Muscle of leg (tissue), 11 donors: ENCODE data around the gene CATSPERD. TPM values are rescaled to one million over a fixed set of nuclear protein-coding genes. Genes with fewer than 3 reads are reported as not detected.

Experiments
- DNase-seq: peaks from one replicate; pipeline ENCODE4 v3.0.0; 2013
- H3K27ac ChIP-seq: one replicate; pipeline ENCODE4 v1.5.1; 2013; ENCODE audit warnings: mild to moderate bottlenecking, low read length, control low read depth
- H3K27me3 ChIP-seq: one replicate; pipeline ENCODE4 v1.6.1; 2013; ENCODE audit warnings: low read length; ENCODE audit not compliant: control insufficient read depth, insufficient read depth
- H3K36me3 ChIP-seq: one replicate; pipeline ENCODE4 v1.6.1; 2013; ENCODE audit warnings: low read length; ENCODE audit not compliant: control insufficient read depth, insufficient read depth
- H3K4me1 ChIP-seq: one replicate; pipeline ENCODE4 v1.6.1; 2013; ENCODE audit warnings: low read length; ENCODE audit not compliant: control insufficient read depth, insufficient read depth
- H3K4me3 ChIP-seq: one replicate; pipeline ENCODE4 v1.5.1; 2013; ENCODE audit warnings: low read length, control low read depth
- H3K9me3 ChIP-seq: replicated peaks from 2 replicates; pipeline ENCODE4 v1.6.1; 2013; ENCODE audit warnings: low read depth, low read length; ENCODE audit not compliant: control insufficient read depth
- WGBS: methylation state at CpG from one replicate; pipeline ENCODE4 v1.1.5; 2013; ENCODE audit warnings: missing lambda C conversion rate; ENCODE audit not compliant: insufficient coverage; 5-methylcytosine and 5-hydroxymethylcytosine counted together
- polyA plus RNA-seq, 8 donors: library from polyadenylated mRNA; unstranded; fragments of 120-200 nt; gene quantifications; one replicate each; pipeline versions ENCODE4 v1.2.1 to v1.2.3, GENCODE V29; 2013; ENCODE audit warnings: inconsistent platforms in 1 of 8, low replicate concordance in 1 of 8; ENCODE audit not compliant: insufficient read length in 8 of 8, insufficient read depth in 1 of 8
- total RNA-seq: library from RNA; stranded (reverse); fragments of 120-200 nt; gene quantifications from one replicate; pipeline ENCODE4 v1.2.4, GENCODE V29; 2013

Gene CATSPERD
- total and polyA plus RNA-seq, 9 donors, result 0.16 TPM; not detected in 8

GRCh38 chr19:5808120-5808816 is 87.8 kb downstream of the CATSPERD start:
- H3K27ac ChIP-seq, result no peak overlapping the region
- DNase-seq, result no peak
- no peaks in the 10 kb centered on the region for H3K36me3 ChIP-seq
- WGBS, result 86% methylated on average over 19 of the region's 21 CpGs
- H3K4me3 ChIP-seq, result no peak overlapping the region
- no peaks in the 10 kb centered on the region for H3K9me3 ChIP-seq
- peaks cover 34% of the 10 kb centered on the region for H3K27me3 ChIP-seq
- H3K4me1 ChIP-seq, result peaks cover 21% of the 10 kb centered on the region

GRCh38 chr19:5809053-5809452 is 88.6 kb downstream of the CATSPERD start:
- DNase-seq, result no peak
- 89% methylated on average over 7 of the region's 9 CpGs for WGBS
- H3K36me3 ChIP-seq, result no peaks in the 10 kb centered on the region
- H3K27ac ChIP-seq, result no peak overlapping the region
- H3K4me1 ChIP-seq, result peaks cover 14% of the 10 kb centered on the region
- H3K27me3 ChIP-seq, result peaks cover 27% of the 10 kb centered on the region
- no peaks in the 10 kb centered on the region for H3K9me3 ChIP-seq
- no peak overlapping the region for H3K4me3 ChIP-seq

GRCh38 chr19:5809469-5809868 is 89.0 kb downstream of the CATSPERD start:
- H3K9me3 ChIP-seq, result no peaks in the 10 kb centered on the region
- H3K4me1 ChIP-seq, result peaks cover 10% of the 10 kb centered on the region
- H3K4me3 ChIP-seq, result no peak overlapping the region
- peaks cover 23% of the 10 kb centered on the region for H3K27me3 ChIP-seq
- DNase-seq, result no peak
- no peak overlapping the region for H3K27ac ChIP-seq
- H3K36me3 ChIP-seq, result no peaks in the 10 kb centered on the region
- 75% methylated on average over 5 of the region's 10 CpGs for WGBS

- peaks cover 11% of the 10 kb centered on the region for H3K27me3 ChIP-seq
- no peaks in the 10 kb centered on the region for H3K9me3 ChIP-seq
- H3K4me1 ChIP-seq, result peaks cover under 1% of the 10 kb centered on the region
- no peak overlapping the region for H3K4me3 ChIP-seq
- H3K27ac ChIP-seq, result no peak overlapping the region
- H3K36me3 ChIP-seq, result no peaks in the 10 kb centered on the region
- no peak for DNase-seq
- WGBS, result 83% methylated on average over 4 of the region's 4 CpGs
Measured at GRCh38 chr19:5811117-5811516, 90.7 kb downstream of the CATSPERD start.

- no peak for DNase-seq
- Histone ChIP-seq H3K4me1 (no peaks in the 10 kb centered on the region), H3K27ac (no peak overlapping the region), H3K4me3 (no peak overlapping the region), H3K9me3 (no peaks in the 10 kb centered on the region), H3K27me3 (no peaks in the 10 kb centered on the region), H3K36me3 (no peaks in the 10 kb centered on the region)
- 62% methylated on average over 5 of the region's 9 CpGs for WGBS
Measured at GRCh38 chr19:5814123-5814851, 93.8 kb downstream of the CATSPERD start.

- Histone ChIP-seq H3K4me1 (no peaks in the 10 kb centered on the region), H3K4me3 (no peak overlapping the region), H3K9me3 (no peaks in the 10 kb centered on the region), H3K27me3 (no peaks in the 10 kb centered on the region), H3K36me3 (no peaks in the 10 kb centered on the region), H3K27ac (no peak overlapping the region)
- DNase-seq, result no peak
- 64% methylated on average over 1 of the region's 11 CpGs for WGBS
Measured at GRCh38 chr19:5814852-5815246, 94.4 kb downstream of the CATSPERD start.

- 94% methylated on average over 2 of the region's 2 CpGs for WGBS
- Histone ChIP-seq H3K4me1 (peaks cover 2% of the 10 kb centered on the region), H3K27me3 (no peaks in the 10 kb centered on the region), H3K4me3 (no peak overlapping the region), H3K36me3 (no peaks in the 10 kb centered on the region), H3K9me3 (no peaks in the 10 kb centered on the region), H3K27ac (no peak overlapping the region)
- no peak for DNase-seq
Measured at GRCh38 chr19:5817218-5817617, 96.8 kb downstream of the CATSPERD start.

GRCh38 chr19:5818594-5818993 is 98.2 kb downstream of the CATSPERD start:
- Histone ChIP-seq H3K36me3 (no peaks in the 10 kb centered on the region), H3K4me3 (no peak overlapping the region), H3K27ac (no peak overlapping the region), H3K27me3 (peaks cover 4% of the 10 kb centered on the region), H3K9me3 (no peaks in the 10 kb centered on the region), H3K4me1 (peaks cover 5% of the 10 kb centered on the region)
- whole genome bisulfite sequencing, result 68% methylated on average over 7 of the region's 10 CpGs
- no peak for DNase-seq

GRCh38 chr19:5820785-5821184 is 100.3 kb downstream of the CATSPERD start:
- no peak for DNase-seq
- H3K27me3 ChIP-seq, result peaks cover 4% of the 10 kb centered on the region
- peaks cover 5% of the 10 kb centered on the region for H3K4me1 ChIP-seq
- H3K4me3 ChIP-seq, result no peak overlapping the region
- no peaks in the 10 kb centered on the region for H3K9me3 ChIP-seq
- 53% methylated on average over 6 of the region's 6 CpGs for WGBS
- H3K36me3 ChIP-seq, result no peaks in the 10 kb centered on the region
- no peak overlapping the region for H3K27ac ChIP-seq

- Histone ChIP-seq H3K4me1 (peaks cover 10% of the 10 kb centered on the region), H3K36me3 (no peaks in the 10 kb centered on the region), H3K4me3 (no peak overlapping the region), H3K27ac (no peak overlapping the region), H3K27me3 (peaks cover 4% of the 10 kb centered on the region), H3K9me3 (no peaks in the 10 kb centered on the region)
- no peak for DNase-seq
- WGBS, result 71% methylated on average over 5 of the region's 8 CpGs
Measured at GRCh38 chr19:5821521-5822180, 101.2 kb downstream of the CATSPERD start.
